Nephron (organoid): ENCODE data around the gene MUC5B.

Experiments
- H3K27ac Mint-ChIP-seq, 3 experiments: 2 replicates each; pipeline ENCODE4 v1.8.0; 2020; ENCODE audit warnings: mixed read lengths in 3 of 3, mild to moderate bottlenecking in 2 of 3, moderate library complexity in 1 of 3
- H3K27me3 Mint-ChIP-seq: 2 replicates; pipeline ENCODE4 v1.8.0; 2021; ENCODE audit warnings: low read depth, mild to moderate bottlenecking, moderate library complexity, mixed read lengths
- H3K36me3 Mint-ChIP-seq: 2 replicates; pipeline ENCODE4 v1.8.0; 2020; ENCODE audit warnings: low read depth, mixed read lengths
- H3K4me1 Mint-ChIP-seq: 2 replicates; pipeline ENCODE4 v1.8.0; 2020; ENCODE audit warnings: mixed read lengths
- H3K4me3 Mint-ChIP-seq, 3 experiments: 2 replicates each; pipeline ENCODE4 v1.8.0; 2020; ENCODE audit warnings: mild to moderate bottlenecking in 3 of 3, mixed read lengths in 3 of 3, moderate library complexity in 2 of 3
- H3K9me3 Mint-ChIP-seq: 2 replicates; pipeline ENCODE4 v1.8.0; 2020; ENCODE audit warnings: mixed read lengths
- CTCF ChIP-seq, 3 experiments: fragments of 200-600 bp; sonication (generic); IDR thresholded peaks; one replicate each; pipeline ENCODE4 v1.5.0; 2021; ENCODE audit warnings: antibody characterized with exemption in 3 of 3; ENCODE audit not compliant: unreplicated experiment in 3 of 3

The MUC5B gene

GRCh38 chr11:1203505-1204271, 19.2 kb upstream of the MUC5B start:
- Mint-ChIP-seq H3K27ac (no peak overlapping the region), H3K27me3 (peaks cover 7% of the 10 kb centered on the region), H3K36me3 (no peaks in the 10 kb centered on the region), H3K9me3 (no peaks in the 10 kb centered on the region), H3K4me1 (no peaks in the 10 kb centered on the region), H3K4me3 (no peak overlapping the region)
- no peak for TF ChIP-seq CTCF (IDR thresholded peaks at IDR 0.05; ENCODE audit: unreplicated experiment in 3 of 3)

- Mint-ChIP-seq H3K27me3 (peaks cover 7% of the 10 kb centered on the region), H3K27ac (no peak overlapping the region), H3K9me3 (no peaks in the 10 kb centered on the region), H3K36me3 (no peaks in the 10 kb centered on the region), H3K4me1 (no peaks in the 10 kb centered on the region), H3K4me3 (no peak overlapping the region)
- TF ChIP-seq CTCF (IDR thresholded peaks at IDR 0.05; ENCODE audit: unreplicated experiment in 3 of 3): no peak
These were observed 18.3 kb upstream of the MUC5B start for GRCh38 chr11:1204381-1205101.

GRCh38 chr11:1205121-1205986, 17.5 kb upstream of the MUC5B start:
- Mint-ChIP-seq H3K4me3 (no peak overlapping the region), H3K9me3 (peaks cover 3% of the 10 kb centered on the region), H3K4me1 (no peaks in the 10 kb centered on the region), H3K27ac (no peak overlapping the region), H3K36me3 (no peaks in the 10 kb centered on the region), H3K27me3 (peaks cover 7% of the 10 kb centered on the region)
- no peak for TF ChIP-seq CTCF (IDR thresholded peaks at IDR 0.05; ENCODE audit: unreplicated experiment in 3 of 3)

GRCh38 chr11:1205987-1206331, 16.9 kb upstream of the MUC5B start:
- Mint-ChIP-seq H3K36me3 (no peaks in the 10 kb centered on the region), H3K27ac (no peak overlapping the region)
- no peak for TF ChIP-seq CTCF (IDR thresholded peaks at IDR 0.05; ENCODE audit: unreplicated experiment in 3 of 3)

GRCh38 chr11:1206391-1207271, 16.2 kb upstream of the MUC5B start:
- H3K4me1 Mint-ChIP-seq: no peaks in the 10 kb centered on the region
- H3K4me3 Mint-ChIP-seq: no peak overlapping the region
- no peak for TF ChIP-seq CTCF (IDR thresholded peaks at IDR 0.05; ENCODE audit: unreplicated experiment in 3 of 3)

More at GRCh38 chr11:1205987-1206331, 16.9 kb upstream of the MUC5B start:
- Mint-ChIP-seq H3K4me3 (no peak overlapping the region), H3K9me3 (peaks cover 4% of the 10 kb centered on the region), H3K27me3 (peaks cover 7% of the 10 kb centered on the region), H3K4me1 (no peaks in the 10 kb centered on the region)

More at GRCh38 chr11:1206391-1207271, 16.2 kb upstream of the MUC5B start:
- no peaks in the 10 kb centered on the region for H3K36me3 Mint-ChIP-seq
- no peak overlapping the region for H3K27ac Mint-ChIP-seq
- H3K9me3 Mint-ChIP-seq: peaks cover 11% of the 10 kb centered on the region
- peaks cover 7% of the 10 kb centered on the region for H3K27me3 Mint-ChIP-seq
